ENCODE measurements around the gene PWP2.

DNA sequence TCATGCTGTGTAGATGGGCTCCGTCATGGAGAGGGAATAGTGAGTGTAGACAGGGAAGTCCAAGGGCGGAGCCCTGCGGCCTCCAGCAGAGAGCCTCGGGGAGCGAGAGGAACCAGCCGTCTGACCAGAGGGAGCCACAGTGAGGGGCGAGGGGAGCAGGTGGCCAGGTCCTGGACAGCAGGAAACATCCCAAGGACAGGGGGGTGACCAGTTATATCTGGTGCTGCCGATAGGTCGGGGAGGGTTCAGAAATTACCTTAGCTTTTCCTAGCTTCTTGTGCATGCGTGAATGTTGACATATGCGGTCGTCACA lies 48.6 kb upstream of the PWP2 start:
- TF ChIP-seq, protein P1, sequence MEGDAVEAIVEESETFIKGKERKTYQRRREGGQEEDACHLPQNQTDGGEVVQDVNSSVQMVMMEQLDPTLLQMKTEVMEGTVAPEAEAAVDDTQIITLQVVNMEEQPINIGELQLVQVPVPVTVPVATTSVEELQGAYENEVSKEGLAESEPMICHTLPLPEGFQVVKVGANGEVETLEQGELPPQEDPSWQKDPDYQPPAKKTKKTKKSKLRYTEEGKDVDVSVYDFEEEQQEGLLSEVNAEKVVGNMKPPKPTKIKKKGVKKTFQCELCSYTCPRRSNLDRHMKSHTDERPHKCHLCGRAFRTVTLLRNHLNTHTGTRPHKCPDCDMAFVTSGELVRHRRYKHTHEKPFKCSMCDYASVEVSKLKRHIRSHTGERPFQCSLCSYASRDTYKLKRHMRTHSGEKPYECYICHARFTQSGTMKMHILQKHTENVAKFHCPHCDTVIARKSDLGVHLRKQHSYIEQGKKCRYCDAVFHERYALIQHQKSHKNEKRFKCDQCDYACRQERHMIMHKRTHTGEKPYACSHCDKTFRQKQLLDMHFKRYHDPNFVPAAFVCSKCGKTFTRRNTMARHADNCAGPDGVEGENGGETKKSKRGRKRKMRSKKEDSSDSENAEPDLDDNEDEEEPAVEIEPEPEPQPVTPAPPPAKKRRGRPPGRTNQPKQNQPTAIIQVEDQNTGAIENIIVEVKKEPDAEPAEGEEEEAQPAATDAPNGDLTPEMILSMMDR (conservative IDR thresholded peaks at IDR 0.05; ENCODE audit: low read depth, low read length), result no peak
- TF ChIP-seq EZH2 (IDR thresholded peaks at IDR 0.05; ENCODE audit: borderline replicate concordance, low read depth, low read length, poor library complexity, severe bottlenecking), result no peak
